WTC11 (cell line): Measurements from ENCODE around the gene ASGR1. TPM values are rescaled to one million over a fixed set of nuclear protein-coding genes. Genes with fewer than 3 reads are reported as not detected.

ENCODE experiments used
- ATAC-seq: fragments of 200-7000 bp; cut with Tn5 transposase; 2 replicates; pipeline ENCODE4 v1.10.0; 2021; ENCODE audit warnings: mild to moderate bottlenecking, moderate library complexity
- CTCF ChIA-PET: fragments of 300-600 bp; sonication (Branson Sonifier 250); formaldehyde crosslinking; loops from one replicate; lab custom pipeline; 2021; ENCODE audit warnings: antibody characterized with exemption; lab: Charles Lee
- POLR2A ChIA-PET: fragments of 350-600 bp; sonication (Branson Sonifier 250); formaldehyde crosslinking; loops from one replicate; lab custom pipeline; 2021; ENCODE audit warnings: antibody characterized with exemption; lab: Charles Lee
- DNase-seq: peaks from one replicate; pipeline ENCODE4 v3.0.0; 2021; ENCODE audit warnings: low spot score
- H3K27ac Mint-ChIP-seq: 2 replicates; pipeline ENCODE4 v1.8.0; 2021; ENCODE audit warnings: mixed read lengths
- H3K27me3 Mint-ChIP-seq: 2 replicates; pipeline ENCODE4 v1.8.0; 2021; ENCODE audit warnings: low read depth, mild to moderate bottlenecking, moderate library complexity, mixed read lengths
- H3K36me3 Mint-ChIP-seq: 2 replicates; pipeline ENCODE4 v1.8.0; 2021; ENCODE audit warnings: mixed read lengths
- H3K4me1 Mint-ChIP-seq: 2 replicates; pipeline ENCODE4 v1.8.0; 2022; ENCODE audit warnings: mixed read lengths
- H3K4me3 Mint-ChIP-seq: 2 replicates; pipeline ENCODE4 v1.8.0; 2021; ENCODE audit warnings: mild to moderate bottlenecking, moderate library complexity, mixed read lengths
- H3K9me3 Mint-ChIP-seq: 2 replicates; pipeline ENCODE4 v1.8.0; 2021; ENCODE audit warnings: mixed read lengths
- CREM ChIP-seq: sonication (generic); formaldehyde crosslinking; IDR thresholded peaks from 2 replicates; pipeline ENCODE4 v1.8.1; 2022; ENCODE audit warnings: mild to moderate bottlenecking, missing genetic modification reagents, moderate library complexity
- FOXJ3 ChIP-seq: sonication (generic); formaldehyde crosslinking; IDR thresholded peaks from 2 replicates; pipeline ENCODE4 v1.9.0; 2021; ENCODE audit warnings: missing genetic modification reagents, mild to moderate bottlenecking, borderline replicate concordance
- FOXP1 ChIP-seq: sonication (generic); formaldehyde crosslinking; IDR thresholded peaks from 2 replicates; pipeline ENCODE4 v1.8.0; 2022; ENCODE audit warnings: missing genetic modification reagents, mild to moderate bottlenecking, moderate library complexity, borderline replicate concordance
- HMGA2 ChIP-seq: fragments of 250-450 bp; sonication (Bioruptor Pico); IDR thresholded peaks from 2 replicates; pipeline ENCODE4 v1.4.0; 2021; ENCODE audit warnings: mild to moderate bottlenecking, moderate library complexity
- IRF2 ChIP-seq: sonication (generic); formaldehyde crosslinking; IDR thresholded peaks from 2 replicates; pipeline ENCODE4 v1.8.0; 2022; ENCODE audit warnings: low read depth, missing genetic modification reagents, borderline replicate concordance
- MAX ChIP-seq: sonication (generic); formaldehyde crosslinking; IDR thresholded peaks from 2 replicates; pipeline ENCODE4 v1.8.0; 2022; ENCODE audit warnings: mild to moderate bottlenecking, missing genetic modification reagents
- MYBL2 ChIP-seq: sonication (generic); formaldehyde crosslinking; IDR thresholded peaks from 2 replicates; pipeline ENCODE4 v1.8.1; 2023; ENCODE audit warnings: mild to moderate bottlenecking, moderate library complexity, missing genetic modification reagents
- NFATC4 ChIP-seq: fragments of 250-450 bp; sonication (Bioruptor Pico); IDR thresholded peaks from 2 replicates; pipeline ENCODE4 v1.9.0; 2021; ENCODE audit warnings: mild to moderate bottlenecking
- NFE2L1 ChIP-seq: sonication (generic); formaldehyde crosslinking; IDR thresholded peaks from 2 replicates; pipeline ENCODE4 v1.8.1; 2023; ENCODE audit warnings: missing genetic modification reagents
- NR2C2 ChIP-seq: sonication (generic); formaldehyde crosslinking; IDR thresholded peaks from 2 replicates; pipeline ENCODE4 v1.8.0; 2022; ENCODE audit warnings: mild to moderate bottlenecking, missing genetic modification reagents
- SP1 ChIP-seq: sonication (generic); formaldehyde crosslinking; conservative IDR thresholded peaks from 2 replicates; pipeline ENCODE4 v1.8.1; 2022; ENCODE audit warnings: missing genetic modification reagents
- TEAD4 ChIP-seq: sonication (generic); formaldehyde crosslinking; IDR thresholded peaks from 2 replicates; pipeline ENCODE4 v1.8.0; 2022; ENCODE audit warnings: mild to moderate bottlenecking, missing genetic modification reagents
- USF2 ChIP-seq: sonication (generic); formaldehyde crosslinking; IDR thresholded peaks from 2 replicates; pipeline ENCODE4 v1.8.1; 2023; ENCODE audit warnings: mild to moderate bottlenecking, missing genetic modification reagents, moderate library complexity
- ZBTB21 ChIP-seq: sonication (generic); formaldehyde crosslinking; IDR thresholded peaks from 2 replicates; pipeline ENCODE4 v1.8.1; 2023; ENCODE audit warnings: mild to moderate bottlenecking, missing genetic modification reagents, borderline replicate concordance
- ZMAT4 ChIP-seq: fragments of 250-450 bp; sonication (Bioruptor Pico); IDR thresholded peaks from 2 replicates; pipeline ENCODE4 v1.9.0; 2021; ENCODE audit warnings: mild to moderate bottlenecking
- ZNF138 ChIP-seq: sonication (generic); formaldehyde crosslinking; conservative IDR thresholded peaks from 2 replicates; pipeline ENCODE4 v1.8.1; 2022; ENCODE audit warnings: mild to moderate bottlenecking, moderate library complexity, missing genetic modification reagents
- ZNF219 ChIP-seq: sonication (generic); formaldehyde crosslinking; IDR thresholded peaks from 2 replicates; pipeline ENCODE4 v1.8.0; 2023; ENCODE audit warnings: missing genetic modification reagents, mild to moderate bottlenecking, borderline replicate concordance
- ZNF423 ChIP-seq: fragments of 250-450 bp; sonication (Bioruptor Pico); IDR thresholded peaks from 2 replicates; pipeline ENCODE4 v2.1.2; 2022; ENCODE audit warnings: mild to moderate bottlenecking, moderate library complexity
- total RNA-seq: library from RNA; stranded (reverse); gene quantifications from 3 replicates; pipeline ENCODE4 v1.2.3, GENCODE V29; 2021
- TF ChIP-seq, protein P1 (sequence below): sonication (generic); formaldehyde crosslinking; IDR thresholded peaks from 2 replicates; pipeline ENCODE4 v1.8.1; 2022; ENCODE audit warnings: missing genetic modification reagents, borderline replicate concordance

ASGR1 gene
- total RNA-seq, 1 experiment from 2014 or later = 13.3 TPM

GRCh38 chr17:7205561-7205960 lies 26.4 kb upstream of the ASGR1 start:
- H3K27me3 Mint-ChIP-seq = no peaks in the 10 kb centered on the region
- ChIA-PET CTCF (interaction anchor here (0.6 kb wide), 1 partner anchor 161 kb away, joined by 3 read pairs; no protein-coding TSS in a partner anchor), POLR2A (no interaction called here)
- H3K27ac Mint-ChIP-seq = peak overlapping the region; percentile 78
- peaks cover 21% of the 10 kb centered on the region for H3K36me3 Mint-ChIP-seq
- ATAC-seq (no peak), DNase-seq (no peak)
- H3K4me3 Mint-ChIP-seq = peak overlapping the region; percentile 71
- TF ChIP-seq MYBL2 (CRISPR knock-in tag) = no peak
- no peak for TF ChIP-seq IRF2
- no peak for TF ChIP-seq NFATC4 (CRISPR knock-in tag)
- no peak for TF ChIP-seq FOXJ3 (CRISPR knock-in tag)
- TF ChIP-seq MAX (CRISPR knock-in tag) = no peak
- TF ChIP-seq TEAD4 (CRISPR knock-in tag) = no peak
- no peak for TF ChIP-seq ZNF219 (CRISPR knock-in tag)
- no peak for TF ChIP-seq NR2C2 (CRISPR knock-in tag)
- TF ChIP-seq ZNF138 (CRISPR knock-in tag) = no peak
- TF ChIP-seq ZNF423 (CRISPR knock-in tag) = no peak
- H3K9me3 Mint-ChIP-seq = no peaks in the 10 kb centered on the region
- peaks cover 44% of the 10 kb centered on the region for H3K4me1 Mint-ChIP-seq

DNA sequence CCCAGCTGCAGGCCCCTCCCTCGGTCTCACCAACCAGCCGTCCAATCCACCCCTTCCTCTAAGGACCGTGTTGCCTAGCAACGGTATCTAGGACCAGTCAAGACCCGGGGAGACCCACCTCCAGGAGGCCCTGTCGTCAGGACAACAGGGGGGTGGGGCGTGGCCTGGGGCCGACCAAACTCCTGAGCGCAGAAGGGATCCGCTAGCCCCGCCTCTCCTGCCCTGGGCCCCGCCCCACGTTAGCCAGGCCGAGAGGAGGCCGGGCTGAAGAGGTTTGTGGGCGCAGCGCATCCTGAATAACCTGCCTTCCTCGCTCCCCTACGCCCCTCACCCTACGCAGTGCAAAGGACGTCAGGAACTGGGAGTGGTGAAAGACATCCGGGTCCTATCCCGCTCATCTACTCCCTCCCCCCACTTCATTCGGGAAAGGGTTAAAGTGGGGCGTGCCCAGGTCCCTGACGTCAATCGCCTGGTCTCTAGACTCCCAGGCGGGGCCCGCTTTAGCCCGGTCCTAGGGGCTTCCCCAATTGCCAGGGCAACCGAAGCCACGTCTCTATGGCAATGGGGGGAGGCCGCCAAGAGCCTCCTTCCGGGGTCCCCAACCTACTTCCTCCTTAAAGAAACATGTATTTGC lies 25.8 kb upstream of the ASGR1 start:
- peaks cover 38% of the 10 kb centered on the region for H3K4me1 Mint-ChIP-seq
- CTCF ChIA-PET = interaction anchor here (1.3 kb wide), 1 partner anchor 9 kb away, joined by 4 read pairs; no protein-coding TSS in a partner anchor

DNA sequence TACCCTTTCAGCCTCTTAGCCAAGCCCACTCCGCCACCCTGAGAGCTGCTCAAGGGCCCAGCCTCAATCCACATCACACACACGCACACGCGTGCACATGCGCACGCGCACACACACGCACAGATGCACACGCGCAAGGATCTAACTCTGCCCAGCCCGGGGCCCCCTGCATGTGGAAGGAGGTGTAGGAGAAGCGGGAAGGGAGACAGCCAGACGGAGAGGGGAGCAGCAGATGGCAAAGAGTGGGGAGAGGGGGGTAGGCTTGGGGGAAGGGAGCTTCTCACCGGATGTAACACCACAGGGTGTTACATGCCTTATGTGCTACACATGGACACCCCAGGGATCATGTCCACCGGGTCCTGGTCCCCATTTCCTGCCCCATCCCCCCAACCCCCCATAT lies 25.2 kb upstream of the ASGR1 start:
- peak overlapping the region; percentile 78; the same call in 1 of the 2 replicates for H3K27ac Mint-ChIP-seq
- ChIA-PET POLR2A (interaction anchor here (0.5 kb wide), 1 partner anchor 37 kb away, joined by 3 read pairs; no protein-coding TSS in a partner anchor), CTCF (interaction anchor here (0.6 to 1.3 kb wide), 2 partner anchors 10 to 13 kb away, joined by 3 to 4 read pairs; no protein-coding TSS in a partner anchor)
- TF ChIP-seq, protein P1, sequence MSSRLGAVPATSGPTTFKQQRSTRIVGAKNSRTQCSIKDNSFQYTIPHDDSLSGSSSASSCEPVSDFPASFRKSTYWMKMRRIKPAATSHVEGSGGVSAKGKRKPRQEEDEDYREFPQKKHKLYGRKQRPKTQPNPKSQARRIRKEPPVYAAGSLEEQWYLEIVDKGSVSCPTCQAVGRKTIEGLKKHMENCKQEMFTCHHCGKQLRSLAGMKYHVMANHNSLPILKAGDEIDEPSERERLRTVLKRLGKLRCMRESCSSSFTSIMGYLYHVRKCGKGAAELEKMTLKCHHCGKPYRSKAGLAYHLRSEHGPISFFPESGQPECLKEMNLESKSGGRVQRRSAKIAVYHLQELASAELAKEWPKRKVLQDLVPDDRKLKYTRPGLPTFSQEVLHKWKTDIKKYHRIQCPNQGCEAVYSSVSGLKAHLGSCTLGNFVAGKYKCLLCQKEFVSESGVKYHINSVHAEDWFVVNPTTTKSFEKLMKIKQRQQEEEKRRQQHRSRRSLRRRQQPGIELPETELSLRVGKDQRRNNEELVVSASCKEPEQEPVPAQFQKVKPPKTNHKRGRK (CRISPR knock-in tag) = no peak
- TF ChIP-seq NFE2L1 = 0 out of 2 replicates have a peak, but pooled peaks have one; percentile 14
- TF ChIP-seq FOXP1 (CRISPR knock-in tag) = 0 out of 2 replicates have a peak, but pooled peaks have one; percentile 39
- DNase-seq = no peak
- peak overlapping the region; percentile 71 for H3K4me3 Mint-ChIP-seq
- no peaks in the 10 kb centered on the region for H3K27me3 Mint-ChIP-seq
- ATAC-seq = no peak
- H3K4me1 Mint-ChIP-seq = peaks cover 37% of the 10 kb centered on the region
- H3K9me3 Mint-ChIP-seq = no peaks in the 10 kb centered on the region
- H3K36me3 Mint-ChIP-seq = peaks cover 24% of the 10 kb centered on the region

More for the DNA sequence above, 25.8 kb upstream of the ASGR1 start:
- H3K27ac Mint-ChIP-seq = peak overlapping the region; percentile 78
- POLR2A ChIA-PET = interaction anchor here (0.5 kb wide), 1 partner anchor 37 kb away, joined by 3 read pairs; no protein-coding TSS in a partner anchor
- ATAC-seq = peak; percentile 81
- no peaks in the 10 kb centered on the region for H3K9me3 Mint-ChIP-seq
- no peaks in the 10 kb centered on the region for H3K27me3 Mint-ChIP-seq
- DNase-seq = peak; percentile 98
- peaks cover 23% of the 10 kb centered on the region for H3K36me3 Mint-ChIP-seq
- TF ChIP-seq USF2 (CRISPR knock-in tag) = peak; percentile 34; the same call in 1 of the 2 replicates
- no peak for TF ChIP-seq ZNF219 (CRISPR knock-in tag)
- TF ChIP-seq HMGA2 (CRISPR knock-in tag) = no peak
- TF ChIP-seq SP1 (CRISPR knock-in tag) = peak; percentile 93
- TF ChIP-seq CREM (CRISPR knock-in tag) = peak; percentile 81; the same call in 1 of the 2 replicates
- no peak for TF ChIP-seq ZMAT4
- peak; percentile 86 for TF ChIP-seq ZBTB21
- H3K4me3 Mint-ChIP-seq = peak overlapping the region; percentile 71
